Neural progenitor cell (in vitro differentiated cells): ENCODE data around the gene OTOGL. TPM values are rescaled to one million over a fixed set of nuclear protein-coding genes. Genes with fewer than 3 reads are reported as not detected.

Source experiments
- DNase-seq: peaks from one replicate; pipeline ENCODE4 v3.0.0-alpha.2; 2016; ENCODE audit warnings: low spot score
- H2AFZ ChIP-seq: fragments of 200-600 bp; sonication (generic); replicated peaks from 2 replicates; pipeline ENCODE4 v1.6.1; 2016; ENCODE audit warnings: antibody characterized with exemption
- H3F3A ChIP-seq: fragments of 200-600 bp; sonication (generic); 2 replicates; pipeline ENCODE4 v1.6.1; 2016; ENCODE audit warnings: antibody characterized with exemption, low read depth
- H3K27ac ChIP-seq: fragments of 200-600 bp; sonication (generic); 2 replicates; pipeline ENCODE4 v1.5.1; 2016; ENCODE audit warnings: mild to moderate bottlenecking
- H3K27me3 ChIP-seq: fragments of 200-600 bp; sonication (generic); 2 replicates; pipeline ENCODE4 v1.6.1; 2016; ENCODE audit warnings: mild to moderate bottlenecking, moderate library complexity
- H3K36me3 ChIP-seq: fragments of 200-600 bp; sonication (generic); 2 replicates; pipeline ENCODE4 v1.5.1; 2016
- H3K4me1 ChIP-seq: fragments of 200-600 bp; sonication (generic); 2 replicates; pipeline ENCODE4 v1.6.1; 2016; ENCODE audit warnings: mixed run types
- H3K4me2 ChIP-seq: fragments of 200-600 bp; sonication (generic); 2 replicates; pipeline ENCODE4 v1.6.1; 2016
- H3K4me3 ChIP-seq: fragments of 200-600 bp; sonication (generic); 2 replicates; pipeline ENCODE4 v1.5.1; 2016
- H3K79me2 ChIP-seq: fragments of 200-600 bp; sonication (generic); 2 replicates; pipeline ENCODE4 v1.6.1; 2016; ENCODE audit warnings: low read depth
- H3K9ac ChIP-seq: fragments of 200-600 bp; sonication (generic); 2 replicates; pipeline ENCODE4 v1.6.1; 2016
- H3K9me3 ChIP-seq: fragments of 200-600 bp; sonication (generic); 2 replicates; pipeline ENCODE4 v1.5.1; 2016; ENCODE audit warnings: low read depth
- H4K20me1 ChIP-seq: fragments of 200-600 bp; sonication (generic); 2 replicates; pipeline ENCODE4 v1.6.1; 2016; ENCODE audit warnings: low read depth
- H3K27ac Mint-ChIP-seq: 3 replicates; pipeline ENCODE4 v1.8.0; 2021; ENCODE audit warnings: mixed read lengths
- H3K27me3 Mint-ChIP-seq: 2 replicates; pipeline ENCODE4 v1.8.0; 2022; ENCODE audit warnings: low read depth, mild to moderate bottlenecking, inconsistent platforms, moderate library complexity, mixed read lengths; ENCODE audit not compliant: insufficient read depth
- H3K36me3 Mint-ChIP-seq: 3 replicates; pipeline ENCODE4 v1.8.0; 2021; ENCODE audit warnings: mixed read lengths
- H3K4me1 Mint-ChIP-seq: 3 replicates; pipeline ENCODE4 v1.8.0; 2021; ENCODE audit warnings: mixed read lengths
- H3K4me3 Mint-ChIP-seq: 3 replicates; pipeline ENCODE4 v1.8.0; 2021; ENCODE audit warnings: mild to moderate bottlenecking, moderate library complexity, mixed read lengths
- H3K9me3 Mint-ChIP-seq: 3 replicates; pipeline ENCODE4 v1.8.0; 2020; ENCODE audit warnings: mixed read lengths
- EZH2 ChIP-seq: fragments of 200-600 bp; sonication (generic); IDR thresholded peaks from 2 replicates; pipeline ENCODE4 v1.6.1; 2017; ENCODE audit warnings: antibody characterized with exemption, mild to moderate bottlenecking, moderate library complexity
- EZH2phosphoT487 ChIP-seq: fragments of 200-600 bp; sonication (generic); IDR thresholded peaks from 2 replicates; pipeline ENCODE4 v1.6.1; 2017; ENCODE audit warnings: antibody characterized with exemption
- total RNA-seq: library from RNA; depleted of rRNA; stranded (reverse); fragments of >200 nt; gene quantifications from 2 replicates; pipeline ENCODE4 v1.2.3, GENCODE V29; 2015; ENCODE audit warnings: low replicate concordance
- TF ChIP-seq, protein P1 (sequence below): fragments of 200-600 bp; sonication (generic); IDR thresholded peaks from 2 replicates; pipeline ENCODE4 v1.5.1; 2017; ENCODE audit warnings: antibody characterized with exemption, mild to moderate bottlenecking

Gene OTOGL
- total RNA-seq, 1 donor from 2014 or later = 0.13 TPM

DNA sequence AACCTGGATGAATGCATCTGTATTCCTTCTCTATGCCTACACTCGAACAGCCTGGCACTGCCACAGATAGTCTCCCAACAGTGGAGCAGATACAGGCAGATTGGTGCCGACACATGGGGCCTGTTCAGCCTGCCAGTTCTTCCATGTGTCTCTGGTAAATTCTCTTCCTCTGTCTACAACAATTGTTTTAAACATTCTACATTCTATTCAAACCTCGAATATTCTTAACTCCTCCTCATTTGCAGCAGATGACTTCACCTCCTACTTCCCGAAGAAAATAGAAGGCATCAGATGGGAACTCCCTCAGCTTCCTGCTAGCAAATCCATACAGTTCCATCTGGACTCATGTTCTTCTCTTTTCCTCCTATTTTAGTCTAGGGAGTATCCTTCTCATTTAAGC, 43.1 kb upstream of the OTOGL start:
- no peak overlapping the region for H3K4me3 Mint-ChIP-seq
- no peaks in the 10 kb centered on the region for H3F3A ChIP-seq
- H3K36me3 ChIP-seq = no peaks in the 10 kb centered on the region

DNA sequence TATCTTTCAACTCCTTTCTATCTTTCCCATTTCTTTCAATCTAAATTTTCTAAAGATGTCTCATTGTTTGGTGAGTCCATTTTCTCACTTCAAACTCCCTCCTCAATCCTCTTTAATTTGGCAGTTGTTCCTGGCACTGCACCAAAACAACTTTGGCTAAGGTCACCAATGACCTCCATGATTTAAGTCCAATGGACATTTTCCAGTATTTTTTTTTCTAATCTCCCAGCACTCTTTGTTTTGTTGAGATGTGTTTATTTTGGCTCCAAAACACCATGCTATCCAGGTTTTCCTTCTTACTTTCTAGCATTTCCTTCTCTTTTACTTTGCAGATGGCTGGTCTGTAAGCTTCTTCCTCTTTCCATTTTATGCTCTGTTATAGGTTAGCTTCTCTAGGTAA, 42.5 kb upstream of the OTOGL start:
- Histone ChIP-seq H2AFZ (no peak overlapping the region), H3K27me3 (no peaks in the 10 kb centered on the region), H3K79me2 (no peaks in the 10 kb centered on the region), H3K36me3 (no peaks in the 10 kb centered on the region), H3K9ac (no peak overlapping the region), H3K4me2 (no peak overlapping the region), H3F3A (no peaks in the 10 kb centered on the region), H4K20me1 (no peaks in the 10 kb centered on the region), H3K4me1 (no peaks in the 10 kb centered on the region), H3K27ac (no peak overlapping the region), H3K4me3 (no peak overlapping the region), H3K9me3 (no peaks in the 10 kb centered on the region)
- TF ChIP-seq, protein P1, sequence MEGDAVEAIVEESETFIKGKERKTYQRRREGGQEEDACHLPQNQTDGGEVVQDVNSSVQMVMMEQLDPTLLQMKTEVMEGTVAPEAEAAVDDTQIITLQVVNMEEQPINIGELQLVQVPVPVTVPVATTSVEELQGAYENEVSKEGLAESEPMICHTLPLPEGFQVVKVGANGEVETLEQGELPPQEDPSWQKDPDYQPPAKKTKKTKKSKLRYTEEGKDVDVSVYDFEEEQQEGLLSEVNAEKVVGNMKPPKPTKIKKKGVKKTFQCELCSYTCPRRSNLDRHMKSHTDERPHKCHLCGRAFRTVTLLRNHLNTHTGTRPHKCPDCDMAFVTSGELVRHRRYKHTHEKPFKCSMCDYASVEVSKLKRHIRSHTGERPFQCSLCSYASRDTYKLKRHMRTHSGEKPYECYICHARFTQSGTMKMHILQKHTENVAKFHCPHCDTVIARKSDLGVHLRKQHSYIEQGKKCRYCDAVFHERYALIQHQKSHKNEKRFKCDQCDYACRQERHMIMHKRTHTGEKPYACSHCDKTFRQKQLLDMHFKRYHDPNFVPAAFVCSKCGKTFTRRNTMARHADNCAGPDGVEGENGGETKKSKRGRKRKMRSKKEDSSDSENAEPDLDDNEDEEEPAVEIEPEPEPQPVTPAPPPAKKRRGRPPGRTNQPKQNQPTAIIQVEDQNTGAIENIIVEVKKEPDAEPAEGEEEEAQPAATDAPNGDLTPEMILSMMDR = no peak
- TF ChIP-seq EZH2 = no peak
- no peak for TF ChIP-seq EZH2phosphoT487
- Mint-ChIP-seq H3K27me3 (no peaks in the 10 kb centered on the region), H3K9me3 (no peaks in the 10 kb centered on the region), H3K36me3 (no peaks in the 10 kb centered on the region), H3K4me3 (no peak overlapping the region), H3K4me1 (no peaks in the 10 kb centered on the region), H3K27ac (no peak overlapping the region)
- DNase-seq = no peak

More for the DNA sequence above, 43.1 kb upstream of the OTOGL start:
- H3K27me3 ChIP-seq = no peaks in the 10 kb centered on the region
- no peak overlapping the region for H3K27ac ChIP-seq
- TF ChIP-seq EZH2phosphoT487 (no peak), EZH2 (no peak)
- TF ChIP-seq, protein P1 = no peak
- H3K4me3 ChIP-seq = no peak overlapping the region
- Mint-ChIP-seq H3K36me3 (no peaks in the 10 kb centered on the region), H3K9me3 (no peaks in the 10 kb centered on the region), H3K27me3 (no peaks in the 10 kb centered on the region), H3K4me1 (no peaks in the 10 kb centered on the region), H3K27ac (no peak overlapping the region)
- no peaks in the 10 kb centered on the region for H3K79me2 ChIP-seq
- no peak overlapping the region for H3K9ac ChIP-seq
- H4K20me1 ChIP-seq = no peaks in the 10 kb centered on the region
- no peaks in the 10 kb centered on the region for H3K9me3 ChIP-seq
- no peak for DNase-seq
- no peak overlapping the region for H3K4me2 ChIP-seq
- no peaks in the 10 kb centered on the region for H3K4me1 ChIP-seq
- no peak overlapping the region for H2AFZ ChIP-seq

DNA sequence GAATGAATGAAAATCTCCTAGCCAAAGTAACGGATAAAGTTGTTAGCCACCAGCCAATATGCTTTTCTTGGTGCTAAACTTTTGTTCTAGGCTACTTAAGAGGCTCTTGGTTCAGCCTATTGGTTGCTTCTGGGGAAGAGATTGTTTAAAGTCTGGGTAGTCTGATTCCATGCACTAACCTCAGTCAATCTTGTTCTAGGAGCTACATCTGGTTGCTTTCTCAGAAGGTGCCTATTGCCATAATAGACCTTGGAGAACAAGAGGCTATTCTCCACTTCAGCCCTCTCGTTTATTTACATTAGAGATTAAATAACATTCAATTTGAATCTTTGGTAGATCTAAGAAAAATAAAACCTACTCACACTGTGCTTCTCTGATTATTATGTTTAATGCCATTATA, 40.8 kb upstream of the OTOGL start:
- Histone ChIP-seq H3K9ac (no peak overlapping the region), H4K20me1 (no peaks in the 10 kb centered on the region), H2AFZ (no peak overlapping the region), H3K36me3 (no peaks in the 10 kb centered on the region), H3K4me2 (no peak overlapping the region), H3F3A (no peaks in the 10 kb centered on the region), H3K9me3 (no peaks in the 10 kb centered on the region), H3K27ac (no peak overlapping the region), H3K79me2 (no peaks in the 10 kb centered on the region), H3K4me3 (no peak overlapping the region), H3K27me3 (no peaks in the 10 kb centered on the region), H3K4me1 (no peaks in the 10 kb centered on the region)
- H3K36me3 Mint-ChIP-seq = no peaks in the 10 kb centered on the region
- H3K4me1 Mint-ChIP-seq = no peaks in the 10 kb centered on the region
- no peak for DNase-seq
- no peaks in the 10 kb centered on the region for H3K9me3 Mint-ChIP-seq
- H3K27ac Mint-ChIP-seq = no peak overlapping the region
- TF ChIP-seq, protein P1 = no peak
- TF ChIP-seq EZH2 (no peak), EZH2phosphoT487 (no peak)
- no peak overlapping the region for H3K4me3 Mint-ChIP-seq
- H3K27me3 Mint-ChIP-seq = no peaks in the 10 kb centered on the region

DNA sequence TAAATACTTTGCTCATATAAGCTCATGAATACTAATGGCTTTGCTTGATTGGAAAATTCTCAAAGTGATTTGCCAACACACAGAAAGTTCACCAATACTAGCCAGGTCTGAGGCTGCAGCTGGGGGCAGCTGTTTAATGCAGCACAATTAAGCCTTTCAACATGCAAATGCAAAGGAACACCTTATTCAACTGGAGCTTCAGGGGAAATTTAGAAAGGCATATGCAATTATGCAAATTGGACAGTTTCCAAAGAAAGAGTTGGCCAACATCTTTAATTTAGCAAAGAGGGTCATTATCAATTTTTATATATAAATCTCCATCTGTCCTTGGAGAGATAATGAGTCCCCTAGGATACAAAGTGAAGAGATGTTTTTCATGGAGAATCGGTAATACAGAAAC, 40.2 kb upstream of the OTOGL start:
- TF ChIP-seq, protein P1 = no peak
- TF ChIP-seq EZH2 (no peak), EZH2phosphoT487 (no peak)
- no peaks in the 10 kb centered on the region for H4K20me1 ChIP-seq
- no peak overlapping the region for H3K9ac ChIP-seq
- Mint-ChIP-seq H3K36me3 (no peaks in the 10 kb centered on the region), H3K4me3 (no peak overlapping the region), H3K27me3 (no peaks in the 10 kb centered on the region), H3K4me1 (no peaks in the 10 kb centered on the region), H3K27ac (no peak overlapping the region), H3K9me3 (no peaks in the 10 kb centered on the region)
- no peaks in the 10 kb centered on the region for H3K4me1 ChIP-seq
- H3K4me3 ChIP-seq = no peak overlapping the region
- H3K4me2 ChIP-seq = no peak overlapping the region
- no peak for DNase-seq
- no peaks in the 10 kb centered on the region for H3K36me3 ChIP-seq
- H3K27ac ChIP-seq = no peak overlapping the region
- H2AFZ ChIP-seq = no peak overlapping the region
- H3K27me3 ChIP-seq = no peaks in the 10 kb centered on the region
- H3K9me3 ChIP-seq = no peaks in the 10 kb centered on the region
- H3K79me2 ChIP-seq = no peaks in the 10 kb centered on the region
- no peaks in the 10 kb centered on the region for H3F3A ChIP-seq
